ENCODE results near the gene EPOP. TPM values are rescaled to one million over a fixed set of nuclear protein-coding genes. Genes with fewer than 3 reads are reported as not detected.

EPOP gene
- total RNA-seq, 6 experiments from 2014 or later = 0.95 to 1.4 (median 1.3) TPM

DNA sequence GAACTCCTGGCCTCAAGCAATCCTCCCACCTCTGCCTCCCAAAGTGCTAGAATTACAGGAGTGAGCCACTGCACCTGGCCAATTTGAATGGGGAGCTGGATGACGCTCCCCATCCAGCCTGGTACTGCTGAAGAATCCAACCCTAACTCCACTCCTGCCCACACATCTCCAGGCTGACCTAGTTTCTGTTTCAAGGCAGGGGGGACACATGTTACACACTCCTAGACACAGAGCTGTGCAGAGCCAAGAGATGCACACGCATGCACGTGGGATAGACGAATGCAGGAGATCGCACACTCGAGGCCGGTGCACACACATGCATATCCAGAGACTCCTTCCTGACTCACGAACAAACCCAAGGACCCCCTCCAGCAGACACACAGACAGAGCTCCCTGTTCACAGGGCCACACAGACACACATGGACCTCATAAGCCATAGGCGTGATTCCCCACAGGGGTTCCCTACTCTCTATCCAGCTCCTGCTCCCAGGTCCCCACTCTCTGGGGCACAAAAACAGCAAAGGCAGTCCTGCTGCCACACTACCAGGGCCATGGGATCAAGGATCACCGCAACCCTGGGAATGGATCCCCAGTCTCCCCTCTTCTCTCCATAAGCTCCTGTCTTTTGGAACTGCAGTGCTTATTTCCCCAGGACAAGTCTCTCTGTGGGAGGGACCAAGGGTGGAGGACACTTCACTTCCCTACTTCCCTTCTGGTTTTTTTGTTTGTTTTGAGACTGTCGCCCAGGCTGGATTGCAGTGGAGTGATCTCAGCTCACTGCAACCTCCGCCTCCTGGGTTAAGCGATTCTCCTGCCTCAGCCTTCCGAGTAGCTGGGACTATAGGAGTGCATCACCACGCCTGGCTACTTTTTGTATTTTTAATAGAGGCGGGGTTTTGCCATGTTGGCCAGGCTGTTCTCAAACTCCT is 14.4 kb downstream of the EPOP start:
- Mint-ChIP-seq H3K36me3 (ENCODE audit: low read depth) (no peaks in the 10 kb centered on the region), H3K27me3 (ENCODE audit: insufficient read depth) (peaks cover 30% of the 10 kb centered on the region), H3K4me1 (ENCODE audit: low read depth) (0 out of 2 replicates have a peak, but pooled peaks cover 5% of the 10 kb centered on the region), H3K4me3 (no peak overlapping the region), H3K27ac (no peak overlapping the region), H3K9me3 (no peaks in the 10 kb centered on the region)
- TF ChIP-seq, protein P1, sequence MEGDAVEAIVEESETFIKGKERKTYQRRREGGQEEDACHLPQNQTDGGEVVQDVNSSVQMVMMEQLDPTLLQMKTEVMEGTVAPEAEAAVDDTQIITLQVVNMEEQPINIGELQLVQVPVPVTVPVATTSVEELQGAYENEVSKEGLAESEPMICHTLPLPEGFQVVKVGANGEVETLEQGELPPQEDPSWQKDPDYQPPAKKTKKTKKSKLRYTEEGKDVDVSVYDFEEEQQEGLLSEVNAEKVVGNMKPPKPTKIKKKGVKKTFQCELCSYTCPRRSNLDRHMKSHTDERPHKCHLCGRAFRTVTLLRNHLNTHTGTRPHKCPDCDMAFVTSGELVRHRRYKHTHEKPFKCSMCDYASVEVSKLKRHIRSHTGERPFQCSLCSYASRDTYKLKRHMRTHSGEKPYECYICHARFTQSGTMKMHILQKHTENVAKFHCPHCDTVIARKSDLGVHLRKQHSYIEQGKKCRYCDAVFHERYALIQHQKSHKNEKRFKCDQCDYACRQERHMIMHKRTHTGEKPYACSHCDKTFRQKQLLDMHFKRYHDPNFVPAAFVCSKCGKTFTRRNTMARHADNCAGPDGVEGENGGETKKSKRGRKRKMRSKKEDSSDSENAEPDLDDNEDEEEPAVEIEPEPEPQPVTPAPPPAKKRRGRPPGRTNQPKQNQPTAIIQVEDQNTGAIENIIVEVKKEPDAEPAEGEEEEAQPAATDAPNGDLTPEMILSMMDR (IDR thresholded peaks at IDR 0.05) = no peak
- no peak for DNase-seq

DNA sequence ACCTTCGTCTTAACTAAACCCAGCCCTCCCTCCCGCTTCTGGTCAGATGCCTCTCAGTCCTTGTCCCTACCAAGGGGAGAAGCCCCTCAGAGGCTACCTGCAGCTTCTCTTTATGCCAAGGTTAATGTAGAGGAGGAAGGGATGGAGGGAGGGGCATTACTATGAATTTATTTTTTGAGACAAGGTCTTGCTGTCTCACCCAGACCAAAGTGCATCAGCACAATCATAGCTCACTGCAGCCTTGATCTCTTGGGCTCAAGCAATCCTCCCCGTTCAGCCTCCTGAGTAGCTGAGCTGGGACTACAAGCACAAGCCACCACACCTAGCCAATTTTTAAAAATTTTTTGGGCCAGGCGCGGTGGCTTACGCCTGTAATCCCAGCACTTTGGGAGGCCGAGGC is 15.3 kb downstream of the EPOP start:
- H3K27me3 Mint-ChIP-seq (ENCODE audit: insufficient read depth) = peaks cover 36% of the 10 kb centered on the region
- no peak for DNase-seq
- no peak overlapping the region for H3K4me3 Mint-ChIP-seq
- TF ChIP-seq, protein P1 (IDR thresholded peaks at IDR 0.05) = no peak
- 0 out of 2 replicates have a peak, but pooled peaks cover 5% of the 10 kb centered on the region for H3K4me1 Mint-ChIP-seq (ENCODE audit: low read depth)
- H3K27ac Mint-ChIP-seq = no peak overlapping the region
- H3K9me3 Mint-ChIP-seq = no peaks in the 10 kb centered on the region
- H3K36me3 Mint-ChIP-seq (ENCODE audit: low read depth) = no peaks in the 10 kb centered on the region

DNA sequence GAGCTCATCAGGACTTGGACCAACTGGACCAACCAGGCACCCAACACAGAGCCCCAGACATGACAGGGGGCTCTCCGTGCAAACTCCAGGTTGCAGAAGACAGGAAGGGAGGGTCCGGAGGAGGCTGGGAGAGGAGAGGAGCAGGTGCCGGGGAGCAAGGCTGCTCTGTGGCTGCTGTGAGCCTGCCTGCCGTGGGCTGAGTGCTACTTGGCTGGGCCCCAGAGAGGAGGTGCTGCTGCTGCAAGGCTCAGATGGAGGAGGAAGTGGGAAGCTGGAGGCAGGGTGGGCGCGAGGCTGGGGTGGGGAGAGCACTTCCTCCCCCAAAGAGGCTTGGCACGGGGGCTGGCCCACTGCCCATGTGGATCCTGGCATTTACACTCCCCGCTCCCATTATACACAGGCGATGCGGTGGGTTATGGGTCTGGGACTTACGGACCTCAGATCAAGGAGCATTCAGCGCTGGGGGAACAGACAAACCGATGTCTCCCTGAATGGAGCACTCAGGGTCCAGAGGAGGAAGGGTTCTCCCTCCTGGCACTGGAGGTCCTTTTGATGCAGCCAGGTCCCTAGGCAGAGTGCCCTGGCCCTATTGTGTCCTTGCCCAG is 15.9 kb downstream of the EPOP start:
- H3K27ac Mint-ChIP-seq = no peak overlapping the region
- H3K27me3 Mint-ChIP-seq (ENCODE audit: insufficient read depth) = peaks cover 39% of the 10 kb centered on the region
- H3K36me3 Mint-ChIP-seq (ENCODE audit: low read depth) = no peaks in the 10 kb centered on the region
- H3K4me1 Mint-ChIP-seq (ENCODE audit: low read depth) = 0 out of 2 replicates have a peak, but pooled peaks cover 5% of the 10 kb centered on the region
- TF ChIP-seq, protein P1 (IDR thresholded peaks at IDR 0.05) = no peak
- H3K9me3 Mint-ChIP-seq = no peaks in the 10 kb centered on the region
- H3K4me3 Mint-ChIP-seq = no peak overlapping the region
- DNase-seq = no peak

DNA sequence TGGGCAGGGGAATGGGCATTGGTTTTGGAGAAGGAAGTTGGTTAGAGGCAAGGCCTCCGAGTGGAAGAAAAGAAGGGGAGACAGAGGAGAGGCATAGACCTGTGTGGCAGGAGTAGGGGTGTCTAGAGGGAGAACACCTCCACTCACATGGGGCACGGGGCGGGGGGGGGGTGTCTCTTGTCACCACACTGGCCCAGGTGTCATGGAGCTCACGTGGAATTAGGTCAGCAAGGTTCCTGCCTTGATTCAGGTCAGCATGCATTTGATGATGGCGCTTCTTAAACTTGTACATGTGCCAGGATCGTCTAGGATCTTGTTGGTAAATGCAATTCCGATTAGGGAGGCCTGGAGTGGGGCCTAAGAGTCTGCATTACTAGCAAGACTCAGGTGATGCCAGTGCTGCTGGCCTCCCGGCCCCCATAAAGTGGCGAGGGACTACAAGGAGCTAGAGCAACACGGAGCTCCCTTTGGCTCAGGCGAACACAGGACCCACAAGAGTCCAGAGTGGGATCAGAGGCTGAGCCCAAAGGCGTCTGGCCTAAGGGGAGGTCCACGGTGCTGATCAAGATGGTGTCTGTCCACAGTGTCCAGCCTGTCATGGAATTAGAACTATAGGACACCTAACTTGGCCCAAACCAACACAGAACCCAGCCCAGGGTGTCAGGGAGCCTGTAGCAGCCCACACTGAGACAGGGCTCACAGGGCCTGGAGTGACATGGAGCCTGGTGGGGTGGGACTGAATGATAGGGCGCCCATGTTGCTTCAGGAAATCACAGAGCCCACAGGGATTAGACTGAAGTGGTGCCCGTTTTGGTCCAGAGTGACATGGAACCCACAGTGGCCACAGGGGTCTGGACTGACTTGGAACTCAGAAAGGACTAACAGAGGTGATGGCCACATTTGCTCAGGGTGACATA is 16.7 kb downstream of the EPOP start:
- H3K4me3 Mint-ChIP-seq = no peak overlapping the region
- peaks cover 46% of the 10 kb centered on the region for H3K27me3 Mint-ChIP-seq (ENCODE audit: insufficient read depth)
- no peaks in the 10 kb centered on the region for H3K36me3 Mint-ChIP-seq (ENCODE audit: low read depth)
- 0 out of 2 replicates have a peak, but pooled peaks cover 5% of the 10 kb centered on the region for H3K4me1 Mint-ChIP-seq (ENCODE audit: low read depth)
- no peaks in the 10 kb centered on the region for H3K9me3 Mint-ChIP-seq
- TF ChIP-seq, protein P1 (IDR thresholded peaks at IDR 0.05) = no peak
- no peak for DNase-seq
- no peak overlapping the region for H3K27ac Mint-ChIP-seq
